ENCODE data around the gene MTFR1L. TPM values are rescaled to one million over a fixed set of nuclear protein-coding genes. Genes with fewer than 3 reads are reported as not detected.

The MTFR1L gene
- polyA plus RNA-seq, 1 donor from 2014 or later: 115 TPM

DNA sequence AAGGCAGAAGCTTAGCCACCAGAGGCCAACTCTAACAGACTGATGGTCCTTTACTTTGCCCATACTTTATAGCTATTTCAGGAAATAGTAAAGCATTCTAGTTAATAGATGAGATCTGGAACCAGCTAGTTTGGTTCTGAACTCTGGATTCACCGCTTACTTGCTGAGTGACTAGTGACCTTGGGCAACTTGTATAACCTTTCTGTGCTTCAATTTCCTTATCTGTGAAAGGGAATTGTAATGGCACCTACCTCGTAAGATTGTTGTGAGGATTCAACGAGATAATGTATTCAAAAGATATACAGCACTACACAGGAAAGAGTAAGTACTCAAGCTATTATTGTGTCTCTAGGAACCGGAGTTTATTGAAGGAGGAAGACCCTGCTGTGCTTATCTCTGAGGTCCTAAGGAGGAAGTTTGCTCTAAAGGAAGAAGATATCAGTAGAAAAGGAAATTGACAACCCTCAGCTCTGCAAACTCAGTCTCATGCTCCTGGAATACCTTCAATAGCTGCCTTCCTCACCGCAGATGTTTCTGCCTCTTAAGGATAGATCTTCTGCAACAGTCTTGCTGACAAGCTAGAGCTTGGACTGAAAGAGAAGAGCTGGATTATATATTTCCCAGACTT is 11.9 kb downstream of the MTFR1L start:
- Histone ChIP-seq H3K79me2 (replicated peaks; ENCODE audit: insufficient read depth, low read length) (no peaks in the 10 kb centered on the region), H3K27ac (ENCODE audit: low read length) (no peak overlapping the region), H3K4me2 (ENCODE audit: low read length) (no peak overlapping the region), H2AFZ (ENCODE audit: low read depth, low read length) (no peak overlapping the region), H3K9me2 (ENCODE audit: insufficient read depth, low read length) (no peaks in the 10 kb centered on the region), H3K36me3 (ENCODE audit: insufficient read depth, low read length) (no peaks in the 10 kb centered on the region), H3K9ac (ENCODE audit: low read length) (no peak overlapping the region), H3K4me3 (ENCODE audit: low read length) (no peak overlapping the region), H4K20me1 (ENCODE audit: insufficient read depth) (no peaks in the 10 kb centered on the region), H3K9me3 (ENCODE audit: low read length) (no peaks in the 10 kb centered on the region), H3F3A (ENCODE audit: insufficient read depth, low read length, poor library complexity, severe bottlenecking) (no peaks in the 10 kb centered on the region), H3K27me3 (ENCODE audit: insufficient read depth, low read depth, low read length) (no peaks in the 10 kb centered on the region)
- TF ChIP-seq EP300 (conservative IDR thresholded peaks at IDR 0.05; ENCODE audit: poor library complexity, severe bottlenecking) (no peak), MXI1 (conservative IDR thresholded peaks at IDR 0.05; ENCODE audit: poor library complexity, severe bottlenecking) (no peak), REST (IDR thresholded peaks at IDR 0.05; ENCODE audit: borderline replicate concordance) (no peak), EZH2 (IDR thresholded peaks at IDR 0.05; ENCODE audit: borderline replicate concordance, insufficient read depth, low read length, poor library complexity, severe bottlenecking) (no peak), SMC3 (conservative IDR thresholded peaks at IDR 0.05; ENCODE audit: poor library complexity) (no peak), RAD21 (conservative IDR thresholded peaks at IDR 0.05) (no peak), POLR2AphosphoS5 (IDR thresholded peaks at IDR 0.05) (no peak), TAF1 (IDR thresholded peaks at IDR 0.05; ENCODE audit: low read depth) (no peak)
- TF ChIP-seq, protein P1, sequence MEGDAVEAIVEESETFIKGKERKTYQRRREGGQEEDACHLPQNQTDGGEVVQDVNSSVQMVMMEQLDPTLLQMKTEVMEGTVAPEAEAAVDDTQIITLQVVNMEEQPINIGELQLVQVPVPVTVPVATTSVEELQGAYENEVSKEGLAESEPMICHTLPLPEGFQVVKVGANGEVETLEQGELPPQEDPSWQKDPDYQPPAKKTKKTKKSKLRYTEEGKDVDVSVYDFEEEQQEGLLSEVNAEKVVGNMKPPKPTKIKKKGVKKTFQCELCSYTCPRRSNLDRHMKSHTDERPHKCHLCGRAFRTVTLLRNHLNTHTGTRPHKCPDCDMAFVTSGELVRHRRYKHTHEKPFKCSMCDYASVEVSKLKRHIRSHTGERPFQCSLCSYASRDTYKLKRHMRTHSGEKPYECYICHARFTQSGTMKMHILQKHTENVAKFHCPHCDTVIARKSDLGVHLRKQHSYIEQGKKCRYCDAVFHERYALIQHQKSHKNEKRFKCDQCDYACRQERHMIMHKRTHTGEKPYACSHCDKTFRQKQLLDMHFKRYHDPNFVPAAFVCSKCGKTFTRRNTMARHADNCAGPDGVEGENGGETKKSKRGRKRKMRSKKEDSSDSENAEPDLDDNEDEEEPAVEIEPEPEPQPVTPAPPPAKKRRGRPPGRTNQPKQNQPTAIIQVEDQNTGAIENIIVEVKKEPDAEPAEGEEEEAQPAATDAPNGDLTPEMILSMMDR (IDR thresholded peaks at IDR 0.05; ENCODE audit: poor library complexity, severe bottlenecking): no peak

GRCh38 chr1:25832336-25833037 is 12.7 kb downstream of the MTFR1L start:
- Histone ChIP-seq H3K9ac (ENCODE audit: low read length) (no peak overlapping the region), H3F3A (ENCODE audit: insufficient read depth, low read length, poor library complexity, severe bottlenecking) (no peaks in the 10 kb centered on the region)
- TF ChIP-seq MXI1 (conservative IDR thresholded peaks at IDR 0.05; ENCODE audit: poor library complexity, severe bottlenecking): no peak
- TF ChIP-seq EZH2 (IDR thresholded peaks at IDR 0.05; ENCODE audit: borderline replicate concordance, insufficient read depth, low read length, poor library complexity, severe bottlenecking): no peak
- TF ChIP-seq TAF1 (IDR thresholded peaks at IDR 0.05; ENCODE audit: low read depth): no peak
- no peak for TF ChIP-seq SMC3 (conservative IDR thresholded peaks at IDR 0.05; ENCODE audit: poor library complexity)
- TF ChIP-seq, protein P1 (IDR thresholded peaks at IDR 0.05; ENCODE audit: poor library complexity, severe bottlenecking): no peak
- TF ChIP-seq POLR2AphosphoS5 (IDR thresholded peaks at IDR 0.05): no peak
- no peak for TF ChIP-seq EP300 (conservative IDR thresholded peaks at IDR 0.05; ENCODE audit: poor library complexity, severe bottlenecking)
- TF ChIP-seq REST (IDR thresholded peaks at IDR 0.05; ENCODE audit: borderline replicate concordance): no peak
- TF ChIP-seq RAD21 (conservative IDR thresholded peaks at IDR 0.05): no peak

More at GRCh38 chr1:25832336-25833037, 12.7 kb downstream of the MTFR1L start:
- Histone ChIP-seq H4K20me1 (ENCODE audit: insufficient read depth) (no peaks in the 10 kb centered on the region), H3K27ac (ENCODE audit: low read length) (no peak overlapping the region), H3K27me3 (ENCODE audit: insufficient read depth, low read depth, low read length) (no peaks in the 10 kb centered on the region), H3K4me2 (ENCODE audit: low read length) (no peak overlapping the region), H3K36me3 (ENCODE audit: insufficient read depth, low read length) (no peaks in the 10 kb centered on the region), H2AFZ (ENCODE audit: low read depth, low read length) (no peak overlapping the region), H3K4me3 (ENCODE audit: low read length) (no peak overlapping the region), H3K79me2 (replicated peaks; ENCODE audit: insufficient read depth, low read length) (no peaks in the 10 kb centered on the region), H3K9me3 (ENCODE audit: low read length) (no peaks in the 10 kb centered on the region), H3K9me2 (ENCODE audit: insufficient read depth, low read length) (no peaks in the 10 kb centered on the region)

Measured in neural cell (in vitro differentiated cells).